HG02759 (cell line): ENCODE data around the gene GRAMD4.

ENCODE experiments used
- ATAC-seq: cut with Tn5 transposase; IDR thresholded peaks from one replicate; pipeline ENCODE4 v1.9.1; 2021; ENCODE audit warnings: mild to moderate bottlenecking, moderate library complexity; ENCODE audit not compliant: unreplicated experiment

Gene GRAMD4

GRCh38 chr22:46682011-46682731, 62.0 kb downstream of the GRAMD4 start:
- no peak for ATAC-seq

- ATAC-seq: peak; percentile 86
Measured at GRCh38 chr22:46684706-46685105, 64.5 kb downstream of the GRAMD4 start.

- ATAC-seq: no peak
Measured at GRCh38 chr22:46686221-46687047, 66.2 kb downstream of the GRAMD4 start.

GRCh38 chr22:46687048-46687444, 66.9 kb downstream of the GRAMD4 start:
- no peak for ATAC-seq

GRCh38 chr22:46687460-46687859, 67.3 kb downstream of the GRAMD4 start:
- no peak for ATAC-seq

- ATAC-seq: no peak
Measured at GRCh38 chr22:46688949-46689348, 68.8 kb downstream of the GRAMD4 start.

GRCh38 chr22:46690146-46690545, 70.0 kb downstream of the GRAMD4 start:
- no peak for ATAC-seq

GRCh38 chr22:46691571-46691970, 71.4 kb downstream of the GRAMD4 start:
- no peak for ATAC-seq

GRCh38 chr22:46693634-46694415, 73.6 kb downstream of the GRAMD4 start:
- ATAC-seq: no peak

GRCh38 chr22:46694416-46695170, 74.4 kb downstream of the GRAMD4 start:
- no peak for ATAC-seq

GRCh38 chr22:46695346-46696228, 75.4 kb downstream of the GRAMD4 start:
- ATAC-seq: no peak

GRCh38 chr22:46696229-46696518, 76.0 kb downstream of the GRAMD4 start:
- ATAC-seq: no peak

- ATAC-seq: no peak
Measured at GRCh38 chr22:46696614-46697013, 76.4 kb downstream of the GRAMD4 start.

GRCh38 chr22:46697811-46698515, 77.8 kb downstream of the GRAMD4 start:
- ATAC-seq: no peak

GRCh38 chr22:46699091-46699490, 78.9 kb downstream of the GRAMD4 start:
- no peak for ATAC-seq

GRCh38 chr22:46701262-46701661, 81.1 kb downstream of the GRAMD4 start:
- ATAC-seq: no peak

GRCh38 chr22:46703171-46703995, 83.2 kb downstream of the GRAMD4 start:
- no peak for ATAC-seq

- no peak for ATAC-seq
Measured at GRCh38 chr22:46703996-46704370, 83.8 kb downstream of the GRAMD4 start.

- ATAC-seq: no peak
Measured at GRCh38 chr22:46706060-46706459, 85.9 kb downstream of the GRAMD4 start.
